Calu3 (cell line): ENCODE data around the gene ZFYVE28. TPM values are rescaled to one million over a fixed set of nuclear protein-coding genes. Genes with fewer than 3 reads are reported as not detected.

Source experiments
- BruUV-seq: library from RNA; stranded (reverse); fragments of 400-500 nt; replicated peaks from 2 replicates; lab custom pipeline; 2021; lab: Mats Ljungman, UMichigan
- CTCF ChIA-PET: fragments of 300-600 bp; sonication (Branson Sonifier 250); formaldehyde crosslinking; loops from one replicate; lab custom pipeline; 2022; ENCODE audit warnings: antibody characterized with exemption; lab: Charles Lee
- DNase-seq: peaks from one replicate; pipeline ENCODE4 v3.0.0; 2022
- H3K27ac Mint-ChIP-seq: one replicate; pipeline ENCODE4 v1.8.0; 2022; ENCODE audit warnings: mixed read lengths; ENCODE audit not compliant: unreplicated experiment
- H3K27me3 Mint-ChIP-seq: one replicate; pipeline ENCODE4 v1.8.0; 2022; ENCODE audit warnings: mixed read lengths; ENCODE audit not compliant: unreplicated experiment
- H3K36me3 Mint-ChIP-seq: one replicate; pipeline ENCODE4 v1.8.0; 2022; ENCODE audit warnings: mild to moderate bottlenecking, moderate library complexity, mixed read lengths; ENCODE audit not compliant: insufficient read depth, unreplicated experiment
- H3K4me1 Mint-ChIP-seq: one replicate; pipeline ENCODE4 v1.8.0; 2022; ENCODE audit warnings: mild to moderate bottlenecking, low read depth, mixed read lengths; ENCODE audit not compliant: unreplicated experiment
- H3K4me3 Mint-ChIP-seq: one replicate; pipeline ENCODE4 v1.8.0; 2022; ENCODE audit warnings: mild to moderate bottlenecking, low read depth, moderate library complexity, mixed read lengths; ENCODE audit not compliant: unreplicated experiment
- H3K9me3 Mint-ChIP-seq: one replicate; pipeline ENCODE4 v1.8.0; 2022; ENCODE audit warnings: low read depth, mixed read lengths; ENCODE audit not compliant: unreplicated experiment
- CTCF ChIP-seq: fragments of 200-600 bp; IDR thresholded peaks from one replicate; pipeline ENCODE4 v1.8.0; 2022; ENCODE audit warnings: antibody characterized with exemption; ENCODE audit not compliant: unreplicated experiment
- intact Hi-C: fragments of 100-400 bp; cut with micrococcal nuclease; formaldehyde crosslinking; loops from one replicate; pipeline ENCODE4 v1.10.0; 2022; ENCODE audit not compliant: unreplicated experiment
- total RNA-seq: library from RNA; stranded (reverse); gene quantifications from 2 replicates; pipeline ENCODE4 v1.2.3, GENCODE V29; 2022

The ZFYVE28 gene
- total RNA-seq, 1 experiment from 2014 or later = 1.2 TPM

- no peak for TF ChIP-seq CTCF
- no peaks in the 10 kb centered on the region for H3K9me3 Mint-ChIP-seq
- no peaks in the 10 kb centered on the region for H3K36me3 Mint-ChIP-seq
- H3K27ac Mint-ChIP-seq = no peak overlapping the region
- BruUV-seq = no TSS peak
- intact Hi-C loops = no loop called here
- peaks cover 40% of the 10 kb centered on the region for H3K27me3 Mint-ChIP-seq
- H3K4me3 Mint-ChIP-seq = no peak overlapping the region
- CTCF ChIA-PET = no interaction called here
- H3K4me1 Mint-ChIP-seq = no peaks in the 10 kb centered on the region
- no peak for DNase-seq
Observed at GRCh38 chr4:2400841-2401609, 17.4 kb downstream of the ZFYVE28 start.

- intact Hi-C loops = no loop called here
- DNase-seq = no peak
- H3K27ac Mint-ChIP-seq = no peak overlapping the region
- CTCF ChIA-PET = no interaction called here
- no peaks in the 10 kb centered on the region for H3K36me3 Mint-ChIP-seq
- H3K4me1 Mint-ChIP-seq = no peaks in the 10 kb centered on the region
- H3K9me3 Mint-ChIP-seq = no peaks in the 10 kb centered on the region
- TF ChIP-seq CTCF = no peak
- BruUV-seq = no TSS peak
- H3K4me3 Mint-ChIP-seq = no peak overlapping the region
- peaks cover 40% of the 10 kb centered on the region for H3K27me3 Mint-ChIP-seq
Observed at GRCh38 chr4:2399631-2400190, 18.7 kb downstream of the ZFYVE28 start.

GRCh38 chr4:2399216-2399615 is 19.2 kb downstream of the ZFYVE28 start:
- Mint-ChIP-seq H3K27me3 (peaks cover 40% of the 10 kb centered on the region), H3K27ac (no peak overlapping the region), H3K9me3 (no peaks in the 10 kb centered on the region), H3K4me3 (no peak overlapping the region), H3K4me1 (no peaks in the 10 kb centered on the region), H3K36me3 (no peaks in the 10 kb centered on the region)
- CTCF ChIA-PET = no interaction called here
- no peak for TF ChIP-seq CTCF
- no TSS peak for BruUV-seq
- DNase-seq = no peak
- intact Hi-C loops = no loop called here

- no peaks in the 10 kb centered on the region for H3K9me3 Mint-ChIP-seq
- no peak overlapping the region for H3K4me3 Mint-ChIP-seq
- peaks cover 33% of the 10 kb centered on the region for H3K27me3 Mint-ChIP-seq
- no peak for TF ChIP-seq CTCF
- CTCF ChIA-PET = no interaction called here
- intact Hi-C loops = no loop called here
- no peak for DNase-seq
- H3K4me1 Mint-ChIP-seq = no peaks in the 10 kb centered on the region
- H3K27ac Mint-ChIP-seq = no peak overlapping the region
- H3K36me3 Mint-ChIP-seq = no peaks in the 10 kb centered on the region
- BruUV-seq = no TSS peak
Observed at GRCh38 chr4:2397596-2398379, 20.7 kb downstream of the ZFYVE28 start.
